Islet precursor cell (in vitro differentiated cells): ENCODE data around the gene USP32.
"Not testable (repeated sequence)": the region's sequence is repeated elsewhere in the genome, so short reads cannot be mapped to it uniquely, and the experiment has no call there.

Experiments
- DNase-seq: peaks from one replicate; pipeline ENCODE4 v3.0.0-alpha.2; 2018

USP32 gene

DNA sequence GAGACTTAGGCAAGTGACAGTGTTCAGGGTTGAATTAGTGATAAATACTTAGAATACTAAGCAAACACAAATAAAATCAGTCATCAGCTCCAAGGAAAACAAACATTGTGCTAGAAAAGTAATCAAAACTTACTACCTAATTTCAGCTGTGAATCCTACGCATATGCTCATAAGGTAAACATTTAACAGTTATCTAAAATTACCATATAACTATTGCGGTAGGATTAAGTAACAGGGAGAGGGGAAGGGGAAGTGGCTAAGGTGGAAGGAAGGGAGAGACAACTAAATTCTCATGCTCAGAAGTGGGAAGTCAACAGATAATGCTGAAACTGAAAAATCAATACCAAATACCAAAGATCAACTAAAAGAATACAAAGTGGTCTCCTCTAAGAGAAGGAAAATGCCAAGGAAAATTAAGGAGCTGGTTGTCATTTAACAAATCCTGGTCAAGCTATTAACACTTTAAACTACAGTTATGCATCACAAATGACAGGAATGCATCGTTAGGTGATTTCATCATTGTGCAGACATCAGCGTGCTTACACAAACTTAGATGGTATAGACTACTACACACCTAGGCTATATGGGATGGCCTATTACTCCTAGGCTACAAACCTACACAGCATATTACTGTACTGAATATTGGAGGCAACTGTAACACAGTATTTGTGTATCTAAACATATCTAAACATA lies 20.0 kb downstream of the USP32 start:
- DNase-seq: no peak

DNA sequence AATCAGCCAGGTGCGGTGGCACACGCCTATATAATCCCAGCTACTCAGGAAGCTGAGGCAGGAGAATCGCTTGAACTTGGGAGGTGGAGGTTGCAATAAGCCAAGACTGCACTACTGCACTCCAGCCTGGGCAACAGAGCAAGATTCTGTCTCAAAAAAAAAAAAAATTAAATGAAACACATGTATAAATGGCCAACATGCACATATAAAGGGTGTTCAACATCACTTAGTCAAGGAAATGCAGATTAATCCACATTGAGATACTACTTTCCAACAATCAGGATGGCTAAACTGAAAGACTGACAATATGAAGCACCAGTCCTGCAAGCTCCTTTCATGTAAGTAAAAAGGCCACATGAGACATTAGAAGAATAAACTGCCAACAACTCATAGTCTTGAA lies 20.5 kb downstream of the USP32 start:
- no peak for DNase-seq

DNA sequence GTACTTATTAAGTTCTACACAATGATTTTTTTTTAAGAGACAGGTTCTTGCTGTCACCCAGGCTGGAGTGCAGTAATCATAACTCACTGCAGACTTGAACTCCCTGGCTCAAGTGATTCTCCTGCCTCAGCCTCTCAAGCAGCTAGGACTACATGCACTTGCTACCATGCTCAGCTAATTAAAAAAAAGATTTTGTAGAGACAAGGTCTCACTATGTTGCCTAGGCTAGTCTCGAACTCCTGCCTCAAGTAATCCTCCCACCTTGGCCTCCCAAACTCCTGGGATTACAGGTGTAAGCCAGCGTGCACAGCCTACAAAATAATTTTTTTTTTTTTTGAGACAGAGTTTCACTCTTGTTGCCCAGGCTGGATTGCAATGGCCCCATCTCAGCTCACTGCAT lies 22.2 kb downstream of the USP32 start:
- DNase-seq: no peak

DNA sequence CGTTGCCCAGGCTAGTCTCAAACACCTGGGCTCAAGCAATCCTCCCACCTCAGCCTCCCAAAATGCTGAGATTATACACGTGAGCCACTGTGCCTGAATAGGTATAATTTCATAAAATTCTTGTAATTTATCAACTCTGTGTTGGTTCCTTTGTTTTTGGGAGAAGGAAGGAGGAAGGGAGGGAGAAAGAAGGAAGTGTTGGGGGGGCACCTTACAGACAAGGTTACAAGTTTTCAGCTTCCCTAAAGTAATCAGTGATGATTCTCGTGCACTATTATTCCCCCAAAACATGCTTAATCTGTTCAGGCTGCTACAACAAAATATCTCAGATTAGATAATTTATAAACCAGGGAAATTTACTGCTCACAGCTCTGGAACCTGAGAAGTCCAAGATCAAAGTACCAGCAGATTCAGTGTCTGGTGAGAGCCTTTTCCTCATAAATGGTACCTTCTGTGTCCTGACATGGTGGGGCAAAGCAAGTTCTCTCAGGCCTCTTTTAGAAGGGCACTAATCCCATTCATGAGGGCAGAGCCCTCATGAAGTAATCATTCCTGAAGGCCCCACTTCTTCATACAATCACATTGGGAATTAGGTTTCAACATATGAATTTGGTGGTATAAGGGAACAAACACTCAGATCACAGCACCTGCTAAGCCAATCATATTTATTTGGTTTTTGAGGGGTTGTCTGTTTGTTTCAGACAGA lies 28.1 kb downstream of the USP32 start:
- no peak for DNase-seq

DNA sequence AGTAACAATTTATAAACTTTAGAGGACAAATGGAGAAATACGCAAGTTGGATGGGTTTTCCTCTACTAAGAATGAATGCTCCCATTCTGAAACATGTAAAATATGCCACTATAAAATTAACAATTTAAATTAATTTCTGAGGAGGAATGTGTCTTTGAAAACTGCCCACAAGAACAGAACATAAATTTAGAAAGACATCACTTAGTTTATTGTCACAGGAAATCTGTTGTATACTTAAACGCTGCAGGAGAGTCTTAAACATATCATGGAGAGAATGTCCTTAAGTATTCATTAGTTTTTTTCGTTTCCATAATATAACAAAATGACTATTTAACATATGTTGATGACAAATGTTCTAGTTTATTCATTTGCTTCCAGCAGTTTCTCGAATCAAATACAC lies 29.6 kb downstream of the USP32 start:
- DNase-seq: no peak

DNA sequence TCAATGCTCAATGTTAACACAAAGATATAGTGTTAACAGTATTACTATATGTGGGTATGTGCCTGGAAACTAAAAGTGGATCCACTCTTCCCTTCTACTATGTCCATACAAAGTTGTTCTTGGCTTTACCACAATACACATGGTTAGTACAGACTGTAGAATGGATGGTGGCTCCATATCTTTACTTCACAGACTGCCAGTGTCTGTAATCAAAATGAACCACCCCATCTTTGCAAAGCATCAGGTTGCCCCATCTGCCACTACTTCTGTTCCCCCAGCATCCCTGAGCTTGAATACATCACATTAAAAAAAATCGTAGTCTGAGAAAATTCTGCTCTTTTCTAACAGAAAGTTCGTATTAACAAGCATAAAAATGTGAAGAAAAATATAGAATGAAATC lies 30.0 kb downstream of the USP32 start:
- no peak for DNase-seq

DNA sequence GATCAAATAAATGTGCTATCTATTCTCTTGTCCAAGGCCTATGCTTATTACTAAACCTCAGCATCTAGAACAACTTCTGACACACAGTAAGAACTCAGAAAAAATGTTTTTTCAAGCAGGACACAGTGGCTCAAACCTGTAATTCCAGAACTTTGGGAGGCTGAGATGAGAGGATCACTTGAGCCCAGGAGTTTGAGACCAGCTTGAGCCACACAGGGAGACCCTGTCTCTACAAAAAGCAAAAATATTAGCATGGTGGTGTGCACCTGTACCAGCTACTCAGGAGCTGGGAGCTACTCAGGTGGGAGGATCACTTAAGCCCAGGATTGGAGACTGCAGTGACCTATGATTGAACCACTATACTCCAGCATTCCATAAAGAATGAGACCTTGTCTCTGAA lies 32.5 kb downstream of the USP32 start:
- no peak for DNase-seq

DNA sequence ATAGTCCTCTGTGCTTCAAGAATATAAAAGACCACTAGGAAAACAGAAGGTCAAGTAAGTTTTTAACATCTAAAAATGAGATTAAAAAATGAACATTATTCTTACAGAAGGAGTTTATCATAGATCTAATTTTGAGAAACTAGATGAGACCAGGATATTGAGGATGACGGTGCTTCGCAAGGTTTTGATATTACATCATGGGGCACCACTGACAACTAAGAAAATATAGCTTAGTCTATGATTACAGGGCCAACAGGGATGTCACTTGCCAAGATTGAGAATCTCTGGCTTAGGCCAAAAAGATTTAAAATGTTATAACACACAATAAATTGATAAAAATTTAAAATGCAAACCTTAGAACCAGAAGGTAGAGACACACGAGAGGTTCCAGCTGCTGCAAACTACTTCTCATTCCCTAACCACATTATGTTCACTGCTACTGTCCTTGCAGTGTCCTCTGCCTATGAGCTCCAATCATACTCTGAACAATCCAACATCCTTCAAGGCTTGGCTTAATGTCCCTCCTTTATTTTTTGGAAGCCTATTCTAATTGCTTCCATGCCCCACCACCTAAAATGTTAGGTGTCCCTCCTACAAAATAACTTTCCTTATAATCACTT lies 33.2 kb downstream of the USP32 start:
- DNase-seq: no peak

DNA sequence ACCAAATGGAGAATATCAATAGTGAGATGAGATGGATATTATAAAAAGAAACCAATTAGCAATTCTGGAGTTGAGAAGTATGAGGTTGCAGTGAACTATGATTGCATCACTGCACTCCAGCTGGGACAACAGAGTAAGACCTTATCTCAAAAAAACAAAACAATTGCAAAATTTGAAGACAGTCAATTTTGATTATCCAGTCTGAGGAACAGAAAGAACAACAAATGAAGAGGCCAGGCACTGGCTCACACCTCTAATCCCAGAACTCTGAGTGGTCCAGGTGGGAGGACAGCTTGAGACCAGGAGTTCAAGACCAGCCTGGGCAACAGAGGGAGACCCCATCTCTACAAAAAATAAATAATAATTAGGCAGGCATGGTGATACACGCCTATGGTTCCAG lies 35.0 kb downstream of the USP32 start:
- no peak for DNase-seq

DNA sequence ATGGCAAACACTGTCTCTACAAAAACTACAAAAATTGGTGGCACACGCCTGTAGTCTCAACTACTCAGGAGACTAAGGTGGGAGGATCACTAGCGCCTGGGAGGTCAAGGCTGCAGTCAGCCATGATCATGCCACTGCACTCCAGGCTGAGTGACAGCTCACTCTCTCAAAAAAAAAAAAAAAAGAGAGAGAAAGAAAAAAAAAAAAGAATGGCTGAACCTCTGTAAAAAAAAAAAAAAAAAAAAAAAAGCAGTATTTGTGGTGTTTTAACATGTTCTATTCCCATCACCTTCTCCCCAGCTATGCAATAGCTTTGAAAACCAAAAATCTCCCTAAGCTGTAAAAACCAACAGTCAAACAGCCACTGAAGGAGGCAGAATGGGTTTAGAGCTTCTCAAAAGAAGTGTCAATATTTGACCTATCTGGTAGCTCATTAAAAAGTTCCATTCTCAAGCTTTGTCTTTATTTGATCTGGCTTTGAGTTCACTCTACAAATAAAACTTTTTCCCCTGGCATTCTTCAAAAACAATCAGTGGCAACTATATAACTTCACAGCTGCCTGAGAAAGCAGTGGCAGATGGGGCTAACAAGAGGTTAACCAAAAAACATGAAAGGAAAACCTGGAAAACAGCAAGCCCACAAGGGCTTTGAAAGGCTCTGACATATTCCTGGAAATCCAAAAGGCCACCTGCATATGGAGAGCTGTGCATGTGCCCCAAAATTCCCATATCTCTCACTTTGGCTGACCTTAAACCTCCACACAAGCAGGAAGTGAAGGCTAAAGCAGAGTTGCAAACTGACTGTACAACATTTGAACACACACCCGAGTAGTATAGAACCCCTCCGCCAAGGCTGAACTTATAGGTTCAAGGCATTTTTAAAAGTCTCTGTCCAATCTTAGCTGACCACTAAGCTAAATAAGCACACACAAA lies 36.0 kb downstream of the USP32 start:
- DNase-seq: no peak

DNA sequence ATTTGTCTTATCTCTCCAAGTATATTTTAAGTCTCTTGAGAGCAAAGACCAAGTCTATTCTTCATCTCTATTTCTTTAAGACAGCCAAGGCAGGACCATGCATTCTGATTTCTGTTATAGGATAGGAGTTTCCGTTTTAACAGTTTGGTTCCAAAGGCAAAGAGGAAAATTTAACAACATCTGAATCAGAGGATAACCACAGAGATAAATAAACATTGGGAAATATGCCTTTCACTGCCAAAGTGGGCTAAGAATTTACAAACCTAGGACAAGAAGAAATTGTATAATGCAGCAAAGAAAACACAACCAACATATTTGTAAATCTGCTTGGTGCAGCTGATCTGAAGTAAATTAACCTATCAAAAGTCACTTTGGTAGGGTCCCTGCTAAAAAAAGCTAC lies 37.7 kb downstream of the USP32 start:
- DNase-seq: no peak

DNA sequence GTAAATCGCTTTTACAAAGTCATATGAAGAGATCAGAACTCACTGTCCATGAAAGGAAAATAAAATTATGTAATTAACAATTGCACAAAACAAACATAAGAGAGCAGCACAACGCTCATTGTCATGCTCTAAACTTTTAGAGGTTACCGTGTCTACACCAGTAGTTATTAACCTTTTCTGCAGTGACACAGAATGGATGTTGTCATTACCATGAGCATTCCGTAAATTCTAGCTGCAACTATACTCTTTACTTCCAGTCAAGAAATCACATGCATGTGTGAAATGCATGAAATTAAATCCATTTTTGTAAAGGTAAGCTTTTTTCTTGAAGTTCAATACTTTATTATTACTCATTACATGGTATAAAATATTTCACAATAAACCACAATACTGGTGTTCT lies 38.2 kb downstream of the USP32 start:
- DNase-seq: no peak

DNA sequence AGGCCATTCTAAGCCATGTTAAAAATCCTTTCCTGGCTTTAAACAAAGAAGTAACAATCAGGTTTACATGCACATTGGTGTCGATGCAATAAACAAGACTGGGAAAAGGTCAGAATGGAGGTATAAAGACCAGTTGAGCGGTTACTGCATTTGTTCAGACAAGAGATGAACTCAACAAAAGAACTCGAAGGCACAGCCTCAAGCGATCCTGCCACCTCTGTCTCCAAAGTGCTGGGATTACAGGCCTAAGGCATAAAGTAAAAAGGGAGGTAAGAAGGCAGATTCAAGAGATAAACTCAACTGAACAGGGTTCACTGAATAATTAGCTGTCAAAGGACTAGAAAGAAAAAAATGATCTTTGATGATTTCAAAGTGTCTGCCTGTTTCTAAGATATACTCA lies 39.4 kb downstream of the USP32 start:
- DNase-seq: no peak

DNA sequence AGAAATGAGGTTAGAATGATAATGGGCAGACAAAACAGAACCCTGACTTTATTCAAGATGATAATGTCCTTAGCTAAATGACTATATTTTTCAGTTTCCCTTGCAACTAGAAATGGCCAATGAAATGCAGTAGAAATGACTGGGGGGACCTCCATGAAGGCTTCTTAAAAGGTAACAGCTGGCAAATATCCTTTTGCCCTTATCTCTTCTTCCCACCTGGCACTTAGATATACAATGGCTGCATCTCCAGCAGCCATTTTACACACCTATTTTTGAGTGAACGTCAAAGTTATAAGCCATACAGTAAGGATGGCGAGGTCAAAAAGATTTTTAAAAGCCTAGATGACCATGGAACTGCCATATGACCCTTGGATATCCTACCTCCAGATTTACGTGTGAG lies 39.9 kb downstream of the USP32 start:
- no peak for DNase-seq

DNA sequence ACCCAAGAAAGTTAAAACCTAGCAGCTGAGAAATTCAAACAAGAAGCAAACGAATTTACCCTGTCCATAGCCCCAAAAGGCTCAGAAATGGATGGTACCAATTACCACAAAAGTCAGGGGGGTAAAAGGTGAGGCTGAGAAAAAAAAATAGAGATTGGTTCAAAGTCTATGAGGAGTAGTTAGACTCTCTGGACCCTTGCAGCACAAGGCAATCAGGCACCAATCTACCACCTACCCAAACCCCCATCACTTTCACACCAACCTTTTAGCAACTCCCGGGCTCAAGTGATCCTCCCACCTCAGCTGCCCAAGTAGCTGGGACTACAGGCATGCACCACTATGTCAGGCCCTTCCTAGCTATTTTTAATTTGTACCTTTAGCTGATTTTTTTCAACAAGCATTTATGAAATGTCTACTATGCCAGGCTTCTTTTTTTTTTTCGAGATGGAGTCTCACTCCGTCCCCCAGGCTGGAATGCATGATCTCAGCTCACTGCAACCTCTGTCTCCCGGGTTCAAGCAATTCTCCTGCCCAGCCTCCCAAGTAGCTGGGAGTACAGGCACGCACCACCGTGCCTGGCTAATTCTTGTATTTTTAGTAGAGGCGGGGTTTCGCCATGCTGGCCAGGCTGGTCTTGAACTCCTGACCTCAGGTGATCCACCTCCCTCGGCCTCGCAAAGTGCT lies 40.8 kb downstream of the USP32 start:
- DNase-seq: no peak

DNA sequence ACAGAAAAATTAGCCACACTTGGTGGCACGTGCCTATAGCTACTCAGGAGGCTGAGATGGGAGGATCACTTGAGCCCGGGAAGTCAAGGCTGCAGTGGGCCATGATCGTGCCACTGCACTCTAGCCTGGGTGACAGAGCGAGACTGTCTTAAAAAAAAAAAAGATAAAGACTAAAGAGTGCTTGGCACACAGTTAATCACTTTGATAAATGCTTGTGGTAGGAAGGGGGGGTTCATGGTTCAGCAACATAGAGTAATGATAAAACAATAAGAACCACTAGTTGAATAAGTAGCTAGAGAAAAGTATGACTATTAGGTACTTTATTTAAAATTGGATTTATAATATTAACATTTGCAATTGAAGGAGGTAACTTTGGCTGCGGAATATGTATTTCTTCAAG lies 43.3 kb downstream of the USP32 start:
- DNase-seq: no peak

DNA sequence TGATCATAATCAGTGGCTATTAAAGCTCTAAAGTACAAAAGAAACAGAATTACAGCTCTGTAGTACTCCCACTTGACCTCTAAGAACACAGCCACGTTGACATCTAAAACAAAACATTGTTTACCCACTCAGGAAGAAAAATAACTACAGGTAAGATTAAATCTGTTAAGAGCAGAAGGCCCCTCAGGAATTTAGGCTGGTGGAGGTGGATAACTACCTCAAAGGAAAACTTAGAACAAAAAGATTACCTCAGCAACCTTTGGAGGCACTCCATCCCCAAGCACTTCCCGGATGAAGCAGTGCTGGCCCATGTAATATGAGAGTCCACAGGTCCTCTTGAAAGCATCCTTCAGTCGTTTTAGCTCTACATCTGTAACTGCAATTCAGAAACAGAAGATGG lies 46.7 kb downstream of the USP32 start:
- no peak for DNase-seq

DNA sequence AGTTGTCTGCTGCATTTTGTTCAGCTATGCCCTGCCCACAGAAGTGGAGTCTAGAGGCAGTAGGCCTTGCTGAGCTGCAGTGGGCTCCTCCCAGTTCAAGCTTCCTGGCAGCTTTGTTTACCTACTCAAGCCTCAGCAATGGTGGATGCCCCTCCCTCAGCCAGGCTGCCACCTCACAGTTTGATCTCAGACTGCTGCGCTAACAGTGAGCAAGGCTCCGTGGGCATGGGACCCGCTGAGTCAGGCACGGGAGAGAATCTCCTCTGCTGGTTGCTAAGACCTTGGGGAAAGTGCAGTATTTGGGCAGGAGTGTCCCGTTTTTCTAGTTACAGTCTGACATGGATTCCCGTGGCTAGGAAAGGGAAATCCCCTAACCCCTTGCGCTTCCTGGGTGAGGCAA lies 49.4 kb downstream of the USP32 start:
- not testable (repeated sequence) for DNase-seq

DNA sequence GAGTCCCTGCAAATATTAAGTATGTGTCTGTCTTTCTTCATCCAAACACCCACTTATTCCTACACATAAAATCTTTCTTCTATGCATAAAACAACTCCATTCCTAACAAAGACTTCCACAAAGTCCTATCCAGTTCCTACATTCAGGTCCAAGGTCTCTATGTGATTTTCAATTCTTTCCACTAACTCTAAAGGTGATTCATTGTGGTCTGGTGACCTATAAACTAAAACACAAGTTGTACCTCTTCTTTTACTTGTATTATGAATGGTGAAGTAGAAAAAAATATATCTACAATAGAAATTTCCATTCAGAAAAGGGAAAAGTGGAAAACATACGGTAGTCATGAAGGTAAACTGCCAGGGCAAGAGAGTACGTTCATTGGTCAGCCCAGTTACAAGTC lies 56.6 kb downstream of the USP32 start:
- no peak for DNase-seq

DNA sequence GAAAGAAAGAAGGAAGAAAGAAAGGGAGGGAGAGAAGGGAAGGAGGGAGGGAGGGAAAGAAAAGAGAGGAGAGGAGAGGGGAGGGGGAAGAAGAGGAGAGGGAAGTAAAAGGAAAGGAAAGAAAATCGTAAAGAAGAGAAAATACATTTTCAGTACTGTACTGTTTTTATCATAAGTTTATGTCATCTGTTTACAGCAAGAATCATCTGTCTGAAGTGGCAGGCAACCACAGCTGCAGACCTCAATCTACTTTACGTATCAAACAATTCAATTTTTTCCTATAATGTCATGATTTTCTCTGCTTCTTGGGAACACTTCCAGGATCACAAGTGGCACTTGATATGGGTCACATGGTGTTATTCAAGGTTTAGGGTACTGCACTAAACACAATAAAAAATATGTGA lies 58.3 kb downstream of the USP32 start:
- DNase-seq: no peak

DNA sequence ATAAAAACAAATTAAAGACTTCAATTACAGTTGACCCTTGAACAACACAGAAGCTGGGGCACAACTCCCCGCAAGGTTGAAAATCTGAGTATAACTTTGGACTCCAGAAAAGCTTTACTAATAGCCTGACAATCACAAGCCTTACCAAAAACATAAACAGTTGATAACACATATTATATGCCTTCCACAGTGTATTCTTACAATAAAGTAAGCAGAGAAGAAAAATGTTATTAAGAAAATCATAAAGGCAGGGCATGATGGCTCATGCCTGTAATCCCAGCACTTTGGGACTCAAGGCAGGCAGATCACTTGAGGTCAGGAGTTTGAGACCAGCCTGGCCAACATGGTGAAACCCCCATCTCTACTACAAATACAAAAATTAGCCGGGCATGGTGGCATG lies 58.9 kb downstream of the USP32 start:
- DNase-seq: not testable (repeated sequence)

DNA sequence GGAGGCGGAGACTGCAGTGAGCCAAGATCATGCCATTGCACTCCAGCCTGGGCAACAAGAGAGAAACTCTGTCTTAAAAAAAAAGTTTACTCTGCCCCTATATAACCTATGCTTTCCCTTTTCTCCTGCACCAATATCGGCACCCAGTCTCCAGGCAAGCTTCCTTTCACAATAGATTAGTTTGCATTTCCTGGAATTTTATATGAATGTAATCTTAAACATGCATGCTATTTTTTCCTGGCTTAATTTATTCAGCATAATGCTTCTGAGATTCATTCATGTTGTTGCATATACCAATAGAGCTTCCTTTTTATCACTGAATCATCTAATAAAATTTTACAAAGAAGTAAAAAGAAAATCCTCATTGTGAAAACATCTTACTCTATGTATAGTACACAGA lies 59.4 kb downstream of the USP32 start:
- DNase-seq: no peak

DNA sequence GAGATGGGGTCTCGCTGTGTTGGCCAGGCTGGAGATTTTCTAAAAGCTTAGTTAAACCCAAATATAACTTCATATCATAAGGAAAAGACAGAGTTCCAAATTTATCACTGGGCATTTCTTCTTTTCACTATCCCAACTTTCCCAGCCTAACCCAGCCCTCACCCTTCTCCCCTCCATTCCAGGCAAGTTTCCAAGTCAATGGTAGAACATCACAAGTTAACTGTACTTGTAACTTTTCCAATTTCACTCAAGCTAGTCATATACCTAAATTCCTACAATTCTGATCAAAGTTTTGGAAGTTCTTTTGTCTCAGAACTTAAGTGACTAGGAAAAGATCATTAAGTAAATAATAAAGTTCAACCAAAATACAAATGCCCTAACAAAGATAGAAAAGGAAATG lies 61.2 kb downstream of the USP32 start:
- DNase-seq: no peak
